BJ (cell line): ENCODE measurements around the gene MEIS3. TPM values are rescaled to one million over a fixed set of nuclear protein-coding genes. Genes with fewer than 3 reads are reported as not detected.
"Not testable (repeated sequence)": the region's sequence is repeated elsewhere in the genome, so short reads cannot be mapped to it uniquely, and the experiment has no call there.

Source experiments
- CTCF ChIA-PET: fragments of 350-600 bp; formaldehyde crosslinking; extraction: SDS; loops from one replicate; lab custom pipeline; 2021; ENCODE audit warnings: antibody characterized with exemption, inconsistent platforms; lab: Yijun Ruan, JAX
- POLR2A ChIA-PET: fragments of 300-600 bp; sonication (Branson Sonifier 250); formaldehyde crosslinking; extraction: SDS; loops from one replicate; lab custom pipeline; 2021; ENCODE audit warnings: antibody characterized with exemption; lab: Charles Lee
- DNase-seq: peaks from one replicate; pipeline ENCODE4 v3.0.0-alpha.2; 2011; ENCODE audit warnings: low read depth
- H3K27me3 ChIP-seq: 2 replicates; pipeline ENCODE4 v1.6.0; 2011; ENCODE audit warnings: low read length; ENCODE audit not compliant: control insufficient read depth, insufficient read depth
- H3K36me3 ChIP-seq: 2 replicates; pipeline ENCODE4 v1.5.1; 2011; ENCODE audit warnings: low read length; ENCODE audit not compliant: control insufficient read depth, insufficient read depth
- H3K4me3 ChIP-seq: 2 replicates; pipeline ENCODE4 v1.5.1; 2011; ENCODE audit warnings: low read depth, mild to moderate bottlenecking, control low read depth, low read length
- polyA plus RNA-seq: library from polyadenylated mRNA; depleted of rRNA; stranded (reverse); fragments of >200 nt; gene quantifications from 2 replicates; pipeline ENCODE4 v1.2.3, GENCODE V29; 2011
- TF ChIP-seq, protein P1 (sequence below): IDR thresholded peaks from 2 replicates; pipeline ENCODE4 v1.5.1; 2011; ENCODE audit warnings: low read depth, mild to moderate bottlenecking, control low read depth, inconsistent platforms, low read length, moderate library complexity; ENCODE audit not compliant: insufficient read depth

Gene MEIS3
- polyA plus RNA-seq, 1 experiment: 51.3 TPM

DNA sequence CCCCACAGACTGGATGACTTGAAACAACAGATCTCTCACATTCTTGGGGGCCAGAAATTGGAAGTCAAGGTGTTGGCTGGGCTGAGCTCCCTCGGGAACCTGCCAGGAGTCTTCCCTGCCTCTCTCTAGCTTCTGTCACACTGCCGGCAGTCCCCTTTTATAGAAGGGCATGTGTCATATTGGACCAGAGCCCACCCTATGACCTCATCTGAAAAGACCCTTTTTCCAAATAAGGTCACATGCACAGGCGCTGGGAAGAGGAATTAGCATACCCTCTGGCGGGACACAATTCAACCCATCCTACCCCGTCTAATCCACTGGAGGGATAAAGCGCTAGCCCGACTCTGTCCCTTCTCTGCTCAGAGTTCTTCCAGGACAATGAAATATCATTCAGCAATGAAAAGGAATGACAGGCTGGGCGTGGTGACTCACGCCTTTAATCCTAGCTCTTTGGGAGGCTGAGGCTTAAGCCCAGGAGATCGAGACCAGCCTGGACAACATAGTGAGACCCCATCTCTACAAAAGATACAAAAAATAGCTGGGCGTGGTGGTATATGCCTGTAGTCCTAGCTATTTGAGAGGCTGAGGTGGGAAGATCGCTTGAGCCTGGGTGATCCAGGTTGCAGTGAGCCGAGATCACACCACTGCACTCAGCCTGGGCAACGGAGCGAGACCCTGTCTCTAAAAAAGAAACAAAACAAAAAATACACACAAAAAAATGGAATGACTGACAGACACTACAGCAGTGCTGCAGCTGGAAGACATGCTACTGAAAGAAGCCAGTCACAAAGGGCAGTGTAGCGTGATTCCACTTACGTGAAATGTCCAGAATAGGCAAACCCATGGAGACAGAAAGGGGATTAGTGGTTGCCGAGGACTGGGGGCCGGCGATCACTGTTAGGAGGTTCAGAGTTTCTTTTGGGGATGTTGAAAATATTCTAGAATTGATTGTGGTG, 28.5 kb downstream of the MEIS3 start:
- POLR2A ChIA-PET: interaction anchor here (0.5 to 0.6 kb wide), 2 partner anchors 41 to 110 kb away, joined by 3 to 4 read pairs; no protein-coding TSS in a partner anchor
- TF ChIP-seq, protein P1, sequence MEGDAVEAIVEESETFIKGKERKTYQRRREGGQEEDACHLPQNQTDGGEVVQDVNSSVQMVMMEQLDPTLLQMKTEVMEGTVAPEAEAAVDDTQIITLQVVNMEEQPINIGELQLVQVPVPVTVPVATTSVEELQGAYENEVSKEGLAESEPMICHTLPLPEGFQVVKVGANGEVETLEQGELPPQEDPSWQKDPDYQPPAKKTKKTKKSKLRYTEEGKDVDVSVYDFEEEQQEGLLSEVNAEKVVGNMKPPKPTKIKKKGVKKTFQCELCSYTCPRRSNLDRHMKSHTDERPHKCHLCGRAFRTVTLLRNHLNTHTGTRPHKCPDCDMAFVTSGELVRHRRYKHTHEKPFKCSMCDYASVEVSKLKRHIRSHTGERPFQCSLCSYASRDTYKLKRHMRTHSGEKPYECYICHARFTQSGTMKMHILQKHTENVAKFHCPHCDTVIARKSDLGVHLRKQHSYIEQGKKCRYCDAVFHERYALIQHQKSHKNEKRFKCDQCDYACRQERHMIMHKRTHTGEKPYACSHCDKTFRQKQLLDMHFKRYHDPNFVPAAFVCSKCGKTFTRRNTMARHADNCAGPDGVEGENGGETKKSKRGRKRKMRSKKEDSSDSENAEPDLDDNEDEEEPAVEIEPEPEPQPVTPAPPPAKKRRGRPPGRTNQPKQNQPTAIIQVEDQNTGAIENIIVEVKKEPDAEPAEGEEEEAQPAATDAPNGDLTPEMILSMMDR: no peak
- Histone ChIP-seq H3K27me3 (peaks cover 2% of the 10 kb centered on the region; the same call in 1 of the 2 replicates), H3K4me3 (no peak overlapping the region), H3K36me3 (no peaks in the 10 kb centered on the region)
- no peak for DNase-seq
- CTCF ChIA-PET: interaction anchor here (0.6 to 4.2 kb wide), 33 partner anchors 8 to 250 kb away, joined by 3 to 93 read pairs (median 5); partner anchors contain the start of gene DHX34

DNA sequence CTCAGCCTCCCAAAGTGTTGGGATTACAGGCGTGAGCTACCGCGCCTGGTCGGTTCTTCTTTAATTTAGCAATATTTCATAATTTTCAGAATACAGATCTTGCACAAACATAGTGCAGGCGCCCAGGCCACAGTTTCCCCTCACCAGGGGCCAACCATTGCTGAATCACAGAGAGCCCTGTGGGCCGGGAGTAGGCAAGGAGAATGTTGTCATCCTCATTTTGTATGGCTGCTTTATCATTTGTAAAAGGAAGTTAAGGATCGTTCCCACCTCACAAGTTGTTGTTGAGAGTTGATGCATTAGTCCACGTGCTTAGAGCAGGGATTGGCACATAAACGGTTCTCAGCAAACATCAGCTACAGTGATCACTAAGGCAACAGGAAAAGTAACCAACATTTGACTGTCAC, 30.2 kb downstream of the MEIS3 start:
- no peaks in the 10 kb centered on the region for H3K27me3 ChIP-seq
- no peak for DNase-seq
- TF ChIP-seq, protein P1: no peak
- CTCF ChIA-PET: interaction anchor here (0.7 to 4.2 kb wide), 6 partner anchors 9 to 104 kb away, joined by 3 to 42 read pairs (median 5); no protein-coding TSS in a partner anchor
- POLR2A ChIA-PET: no interaction called here
- H3K36me3 ChIP-seq: no peaks in the 10 kb centered on the region
- no peak overlapping the region for H3K4me3 ChIP-seq

DNA sequence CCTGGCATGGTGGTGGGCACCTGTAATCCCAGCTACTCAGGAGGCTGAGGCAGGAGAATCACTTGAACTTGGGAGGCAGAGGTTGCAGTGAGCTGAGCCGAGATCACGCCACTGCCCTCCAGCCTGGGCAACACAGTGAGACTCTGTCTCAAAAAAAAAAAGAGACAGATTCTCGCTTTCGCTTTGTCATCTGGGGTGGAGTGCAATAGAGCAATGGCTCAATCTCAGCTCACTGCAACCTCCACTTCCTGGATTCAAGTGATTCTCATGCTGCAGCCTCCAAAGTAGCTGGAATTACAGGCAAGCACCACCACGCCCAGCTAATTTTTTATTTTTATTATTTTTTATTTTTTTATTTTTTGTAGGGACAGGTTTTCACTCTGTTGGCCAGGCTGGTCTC, 30.6 kb downstream of the MEIS3 start:
- DNase-seq, H3K36me3 ChIP-seq, POLR2A ChIA-PET, H3K4me3 ChIP-seq, H3K27me3 ChIP-seq: not testable (repeated sequence)
- CTCF ChIA-PET: interaction anchor here (1.1 to 1.4 kb wide), 4 partner anchors 93 to 104 kb away, joined by 4 to 6 read pairs (median 5); no protein-coding TSS in a partner anchor

DNA sequence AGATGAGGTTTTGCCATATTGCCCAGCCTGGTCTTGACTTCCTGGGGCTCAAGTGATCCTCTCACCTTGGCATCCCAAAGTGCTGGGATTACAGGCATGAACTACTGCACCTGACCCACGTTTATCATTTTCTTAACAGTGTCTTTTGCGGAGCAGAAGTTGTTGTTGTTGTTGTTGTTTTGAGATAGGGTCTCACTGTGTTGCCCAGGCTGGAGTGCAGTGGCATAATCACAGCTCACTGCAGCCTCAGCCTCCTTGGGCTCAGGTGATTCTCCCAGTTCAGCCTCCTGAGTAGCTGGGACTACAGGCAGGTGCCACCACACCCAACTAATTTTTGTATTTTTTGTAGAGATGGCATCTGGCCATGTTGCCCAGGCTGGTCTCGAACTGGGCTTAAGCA, 31.7 kb downstream of the MEIS3 start:
- POLR2A ChIA-PET: not testable (repeated sequence)

DNA sequence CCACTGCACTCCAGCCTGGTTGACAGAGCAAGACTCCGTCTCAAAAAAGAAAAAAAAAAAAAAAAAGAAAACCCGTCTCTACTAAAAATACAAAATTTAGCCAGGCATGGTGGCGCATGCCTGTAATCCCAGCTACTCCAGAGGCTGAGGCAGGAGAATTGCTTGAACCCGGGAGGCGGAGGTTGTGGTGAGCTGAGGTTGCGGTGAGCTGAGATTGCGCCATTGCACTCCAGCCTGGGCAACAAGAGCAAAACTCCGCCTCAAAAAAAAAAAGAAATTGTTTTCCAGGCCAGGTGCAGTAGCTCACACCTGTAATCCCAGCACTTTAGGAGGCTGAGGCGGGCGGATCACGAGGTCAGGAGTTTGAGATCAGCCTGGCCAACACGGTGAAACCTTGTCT, 32.7 kb downstream of the MEIS3 start:
- POLR2A ChIA-PET, CTCF ChIA-PET, H3K27me3 ChIP-seq, DNase-seq, H3K36me3 ChIP-seq, H3K4me3 ChIP-seq: not testable (repeated sequence)

More for the DNA sequence above, 31.7 kb downstream of the MEIS3 start:
- DNase-seq, H3K4me3 ChIP-seq, H3K36me3 ChIP-seq, H3K27me3 ChIP-seq: not testable (repeated sequence)
- CTCF ChIA-PET: interaction anchor here (0.9 to 1.3 kb wide), 2 partner anchors 40 to 95 kb away, joined by 3 to 4 read pairs; no protein-coding TSS in a partner anchor

DNA sequence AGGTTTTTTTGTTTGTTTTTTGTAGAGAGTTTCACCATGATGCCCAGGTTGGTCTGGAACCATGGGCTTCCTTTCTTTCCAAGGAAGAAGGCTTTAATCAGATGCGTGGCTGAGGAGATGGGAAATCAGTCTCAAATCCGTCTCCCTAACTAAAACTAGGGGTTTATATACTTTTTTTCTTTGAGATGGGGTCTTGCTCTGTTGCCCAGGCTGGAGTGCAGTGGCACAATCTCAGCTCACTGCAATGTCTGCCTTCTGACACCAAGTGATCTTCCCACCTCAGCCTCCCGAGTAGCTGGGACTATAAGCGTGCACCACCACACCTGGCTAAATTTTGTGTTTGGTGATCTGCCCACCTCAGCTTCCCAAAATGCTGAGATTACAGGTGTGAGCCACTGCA, 34.8 kb downstream of the MEIS3 start:
- CTCF ChIA-PET: interaction anchor here (1.4 to 3.0 kb wide), 3 partner anchors 11 to 67 kb away, joined by 3 to 10 read pairs (median 4); partner anchors contain the start of gene DHX34
- H3K27me3 ChIP-seq, H3K4me3 ChIP-seq, DNase-seq, POLR2A ChIA-PET: not testable (repeated sequence)
- H3K36me3 ChIP-seq: peaks cover 21% of the 10 kb centered on the region

DNA sequence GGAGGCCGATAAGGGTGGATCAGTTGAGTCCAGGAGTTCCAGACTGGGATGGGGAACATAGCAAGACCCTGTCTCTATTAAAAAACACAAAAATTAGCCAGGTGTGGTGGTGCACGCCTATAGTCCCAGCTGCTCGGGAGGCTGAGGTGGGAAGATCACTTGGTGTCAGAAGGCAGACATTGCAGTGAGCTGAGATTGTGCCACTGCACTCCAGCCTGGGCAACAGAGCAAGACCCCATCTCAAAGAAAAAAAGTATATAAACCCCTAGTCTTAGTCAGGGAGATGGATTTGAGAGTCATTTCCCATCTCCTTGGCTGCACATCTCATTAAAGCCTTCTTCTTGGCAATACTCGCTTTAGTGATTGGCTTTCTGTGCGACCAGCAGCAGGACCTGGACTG, 35.4 kb downstream of the MEIS3 start:
- H3K27me3 ChIP-seq, DNase-seq, H3K4me3 ChIP-seq, POLR2A ChIA-PET: not testable (repeated sequence)
- CTCF ChIA-PET: interaction anchor here (1.4 to 3.0 kb wide), 2 partner anchors 8 to 35 kb away, joined by 10 to 13 read pairs; partner anchors contain the start of gene DHX34
- H3K36me3 ChIP-seq: peaks cover 24% of the 10 kb centered on the region
